Liver (tissue), 9 donors: ENCODE results near the gene SP2. TPM values are rescaled to one million over a fixed set of nuclear protein-coding genes. Genes with fewer than 3 reads are reported as not detected.

ENCODE experiments used
- DNase-seq: peaks from one replicate; pipeline ENCODE4 v3.0.0-alpha.2; 2017; ENCODE audit warnings: low spot score
- H3K27ac ChIP-seq, 2 donors: one replicate each; pipeline ENCODE4 v1.7.0; 2013; ENCODE audit warnings: inconsistent platforms in 2 of 2, low read length in 2 of 2, control low read depth in 1 of 2, low read depth in 1 of 2, mild to moderate bottlenecking in 1 of 2
- H3K27me3 ChIP-seq, 4 donors: one replicate each; pipeline versions ENCODE4 v1.6.1 to v1.7.0; 2013; ENCODE audit warnings: low read length in 3 of 4, inconsistent platforms in 1 of 4, mild to moderate bottlenecking in 1 of 4, moderate library complexity in 1 of 4; ENCODE audit not compliant: control insufficient read depth in 4 of 4, insufficient read depth in 4 of 4
- H3K36me3 ChIP-seq, 4 donors: one replicate each; pipeline versions ENCODE4 v1.6.1 to v1.7.0; 2013; ENCODE audit warnings: low read length in 3 of 4, mild to moderate bottlenecking in 3 of 4, low read depth in 1 of 4, moderate library complexity in 1 of 4; ENCODE audit not compliant: control insufficient read depth in 4 of 4, insufficient read depth in 3 of 4
- H3K4me1 ChIP-seq, 4 donors: one replicate each; pipeline versions ENCODE4 v1.6.1 to v1.7.0; 2013; ENCODE audit warnings: low read length in 3 of 4, mild to moderate bottlenecking in 3 of 4, moderate library complexity in 1 of 4; ENCODE audit not compliant: control insufficient read depth in 4 of 4, insufficient read depth in 4 of 4
- H3K4me3 ChIP-seq, 3 donors: one replicate each; pipeline versions ENCODE4 v1.6.1 to v1.7.0; 2013; ENCODE audit warnings: low read length in 3 of 3, control low read depth in 1 of 3, low read depth in 1 of 3, mild to moderate bottlenecking in 1 of 3
- H3K9ac ChIP-seq, 2 donors: one replicate each; pipeline ENCODE4 v1.7.0; 2013; ENCODE audit warnings: low read length in 2 of 2, mild to moderate bottlenecking in 2 of 2, moderate library complexity in 2 of 2, control low read depth in 1 of 2, low read depth in 1 of 2
- H3K9me3 ChIP-seq, 4 donors: one replicate each; pipeline versions ENCODE4 v1.6.1 to v1.7.0; 2013; ENCODE audit warnings: low read length in 3 of 4; ENCODE audit not compliant: control insufficient read depth in 4 of 4
- ATF3 ChIP-seq: IDR thresholded peaks from 2 replicates; pipeline ENCODE4 v1.6.1; 2016; ENCODE audit warnings: antibody characterized with exemption
- EGR1 ChIP-seq, 2 donors: IDR thresholded peaks; 2 replicates each; pipeline ENCODE4 v1.6.1; 2016 to 2018; ENCODE audit warnings: antibody characterized with exemption in 2 of 2, low read depth in 2 of 2
- FOXA2 ChIP-seq: IDR thresholded peaks from 2 replicates; pipeline ENCODE4 v1.6.1; 2016; ENCODE audit warnings: antibody characterized with exemption
- GABPA ChIP-seq, 2 donors: IDR thresholded peaks in 1 of 2; conservative IDR thresholded peaks in 1 of 2; 2 replicates each; pipeline ENCODE4 v1.6.1; 2016; ENCODE audit warnings: antibody characterized with exemption in 2 of 2, mild to moderate bottlenecking in 1 of 2, moderate library complexity in 1 of 2
- HNF4A ChIP-seq, 2 donors: conservative IDR thresholded peaks; 2 replicates each; pipeline ENCODE4 v1.6.1; 2016; ENCODE audit warnings: antibody characterized with exemption in 2 of 2, mild to moderate bottlenecking in 2 of 2
- JUND ChIP-seq, 2 donors: IDR thresholded peaks; 2 replicates each; pipeline ENCODE4 v1.6.1; 2016; ENCODE audit warnings: antibody characterized with exemption in 2 of 2
- NR2F2 ChIP-seq: IDR thresholded peaks from 2 replicates; pipeline ENCODE4 v1.6.1; 2016; ENCODE audit warnings: antibody characterized with exemption
- RAD21 ChIP-seq, 2 donors: IDR thresholded peaks; 2 replicates each; pipeline ENCODE4 v1.6.1; 2016; ENCODE audit warnings: antibody characterized with exemption in 2 of 2, mild to moderate bottlenecking in 2 of 2
- REST ChIP-seq: IDR thresholded peaks from 2 replicates; pipeline ENCODE4 v1.6.1; 2016; ENCODE audit warnings: antibody characterized with exemption, mild to moderate bottlenecking
- RXRA ChIP-seq, 2 donors: IDR thresholded peaks; 2 replicates each; pipeline ENCODE4 v1.6.1; 2017 to 2018; ENCODE audit warnings: antibody characterized with exemption in 2 of 2, mild to moderate bottlenecking in 1 of 2
- SP1 ChIP-seq: IDR thresholded peaks from 2 replicates; pipeline ENCODE4 v1.6.1; 2018; ENCODE audit warnings: antibody characterized with exemption, mild to moderate bottlenecking
- YY1 ChIP-seq: IDR thresholded peaks from 2 replicates; pipeline ENCODE4 v1.6.1; 2016; ENCODE audit warnings: antibody characterized with exemption, mild to moderate bottlenecking
- WGBS: extraction: QIAGEN DNeasy Blood & Tissue Kit; methylation state at CpG from one replicate; pipeline ENCODE4 v1.1.7; 2013; 5-methylcytosine and 5-hydroxymethylcytosine counted together
- polyA plus RNA-seq, 2 donors: library from polyadenylated mRNA; stranded (reverse) in 1 of 2; unstranded in 1 of 2; fragments of 200-250 nt in 1 of 2; fragments of >200 nt in 1 of 2; fragmentation: Nextera tagmentation in 1 of 2; extraction: Ambion mirVana in 1 of 2; gene quantifications; one replicate each; pipeline versions ENCODE4 v1.2.1 to v1.2.3, GENCODE V29; 2013 to 2015
- total RNA-seq, 2 donors: library from RNA; depleted of rRNA; stranded (reverse); fragments of >200 nt; gene quantifications; one replicate each; pipeline ENCODE4 v1.2.3, GENCODE V29; 2014
- TF ChIP-seq, protein P1 (sequence below): fragments of 150-350 bp; IDR thresholded peaks from 2 replicates; pipeline ENCODE4 v1.5.1; 2017; ENCODE audit warnings: improper control_type of control experiment, low read depth, low read length; ENCODE audit not compliant: missing input control
- donor health status: healthy.
- donor health status: healthy.
- donor health status: healthy.
- donor health status: healthy.
- donor health status: healthy.

Gene SP2
- total and polyA plus RNA-seq, 4 donors, result 2.2 to 5.7 (median 3.8) TPM

DNA sequence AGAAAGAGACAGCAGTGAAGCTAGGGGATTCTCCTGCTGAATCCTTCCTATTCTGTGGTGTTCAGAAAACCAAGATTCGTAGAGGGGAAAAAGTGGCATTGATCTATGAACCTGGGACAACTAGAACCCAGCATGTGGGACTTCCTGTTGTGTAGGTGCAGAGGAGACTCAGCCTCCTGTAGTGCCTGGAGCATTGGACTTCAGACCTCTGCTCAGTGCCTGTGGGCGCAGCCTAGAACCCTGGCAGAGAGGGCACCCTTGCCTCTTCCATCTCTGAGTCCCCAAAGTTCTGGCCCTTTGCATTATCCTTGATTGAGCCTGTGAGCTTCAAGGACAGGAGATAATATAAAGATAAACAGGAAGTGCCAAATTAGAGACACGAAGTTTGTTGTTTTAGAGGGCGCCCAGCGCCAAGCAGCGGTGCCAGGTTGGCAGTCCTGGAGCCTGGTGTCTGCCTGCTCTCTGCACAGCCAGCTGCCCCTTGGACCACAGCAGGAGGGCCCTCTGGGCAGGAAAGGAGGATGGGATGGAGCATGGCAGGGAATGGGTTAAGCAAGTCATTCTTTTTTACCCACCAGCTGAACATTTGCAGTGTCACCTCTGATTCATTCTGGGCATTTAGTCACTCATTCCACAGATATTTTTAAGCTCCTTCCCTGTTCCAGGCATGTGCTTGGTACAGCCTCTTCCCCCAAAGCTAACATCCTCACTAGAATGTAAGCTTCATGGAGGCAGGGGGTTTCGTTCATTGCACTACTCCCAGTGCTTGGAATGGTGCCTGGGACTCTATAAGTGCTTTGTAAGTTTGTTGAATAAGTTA, 33.2 kb upstream of the SP2 start:
- 71% methylated on average over 7 of the region's 7 CpGs for WGBS
- H3K27me3 ChIP-seq, result peaks cover 0 to 2% (median 0%) of the 10 kb centered on the region in 4 donors
- H3K4me1 ChIP-seq, result no peaks in the 10 kb centered on the region
- H3K27ac ChIP-seq, result no peak overlapping the region
- H3K9ac ChIP-seq, result peak overlapping the region in 1 of 2 donors; percentile 38
- H3K4me3 ChIP-seq, result no peak overlapping the region
- DNase-seq, result no peak
- no peaks in the 10 kb centered on the region for H3K9me3 ChIP-seq
- TF ChIP-seq SP1 (no peak), ATF3 (no peak), FOXA2 (no peak), REST (no peak), YY1 (no peak), RXRA (IDR thresholded peaks at IDR 0.05) (no peak)
- no peaks in the 10 kb centered on the region for H3K36me3 ChIP-seq

- H3K4me3 ChIP-seq, result no peak overlapping the region
- peaks cover 0 to 4% (median 0%) of the 10 kb centered on the region in 4 donors for H3K27me3 ChIP-seq
- H3K4me1 ChIP-seq, result no peaks in the 10 kb centered on the region
- TF ChIP-seq EGR1 (IDR thresholded peaks at IDR 0.05; ENCODE audit: low read depth in 2 of 2) (no peak), REST (no peak), NR2F2 (no peak), HNF4A (conservative IDR thresholded peaks at IDR 0.05) (no peak), ATF3 (no peak), RAD21 (IDR thresholded peaks at IDR 0.05) (no peak), FOXA2 (no peak), JUND (IDR thresholded peaks at IDR 0.05) (no peak), SP1 (no peak), YY1 (no peak), GABPA (IDR thresholded peaks at IDR 0.05 in 1 of 2, conservative IDR thresholded peaks at IDR 0.05 in 1 of 2) (no peak)
- TF ChIP-seq, protein P1, sequence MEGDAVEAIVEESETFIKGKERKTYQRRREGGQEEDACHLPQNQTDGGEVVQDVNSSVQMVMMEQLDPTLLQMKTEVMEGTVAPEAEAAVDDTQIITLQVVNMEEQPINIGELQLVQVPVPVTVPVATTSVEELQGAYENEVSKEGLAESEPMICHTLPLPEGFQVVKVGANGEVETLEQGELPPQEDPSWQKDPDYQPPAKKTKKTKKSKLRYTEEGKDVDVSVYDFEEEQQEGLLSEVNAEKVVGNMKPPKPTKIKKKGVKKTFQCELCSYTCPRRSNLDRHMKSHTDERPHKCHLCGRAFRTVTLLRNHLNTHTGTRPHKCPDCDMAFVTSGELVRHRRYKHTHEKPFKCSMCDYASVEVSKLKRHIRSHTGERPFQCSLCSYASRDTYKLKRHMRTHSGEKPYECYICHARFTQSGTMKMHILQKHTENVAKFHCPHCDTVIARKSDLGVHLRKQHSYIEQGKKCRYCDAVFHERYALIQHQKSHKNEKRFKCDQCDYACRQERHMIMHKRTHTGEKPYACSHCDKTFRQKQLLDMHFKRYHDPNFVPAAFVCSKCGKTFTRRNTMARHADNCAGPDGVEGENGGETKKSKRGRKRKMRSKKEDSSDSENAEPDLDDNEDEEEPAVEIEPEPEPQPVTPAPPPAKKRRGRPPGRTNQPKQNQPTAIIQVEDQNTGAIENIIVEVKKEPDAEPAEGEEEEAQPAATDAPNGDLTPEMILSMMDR, result no peak
- no peak overlapping the region for H3K9ac ChIP-seq
- DNase-seq, result no peak
- no peak overlapping the region for H3K27ac ChIP-seq
- H3K9me3 ChIP-seq, result no peaks in the 10 kb centered on the region
- 66% methylated on average over 7 of the region's 7 CpGs for WGBS
- no peaks in the 10 kb centered on the region for H3K36me3 ChIP-seq
Observed at GRCh38 chr17:47864791-47865216, 31.2 kb upstream of the SP2 start.
